Superior temporal gyrus (tissue), 1 donor: ENCODE measurements around the gene LRRC59.
"Not testable (repeated sequence)": the region's sequence is repeated elsewhere in the genome, so short reads cannot be mapped to it uniquely, and the experiment has no call there.

ENCODE experiments used
- DNase-seq: peaks from one replicate; pipeline ENCODE4 v3.0.0-alpha.2; 2016; ENCODE audit errors: extremely low spot score

Gene LRRC59

DNA sequence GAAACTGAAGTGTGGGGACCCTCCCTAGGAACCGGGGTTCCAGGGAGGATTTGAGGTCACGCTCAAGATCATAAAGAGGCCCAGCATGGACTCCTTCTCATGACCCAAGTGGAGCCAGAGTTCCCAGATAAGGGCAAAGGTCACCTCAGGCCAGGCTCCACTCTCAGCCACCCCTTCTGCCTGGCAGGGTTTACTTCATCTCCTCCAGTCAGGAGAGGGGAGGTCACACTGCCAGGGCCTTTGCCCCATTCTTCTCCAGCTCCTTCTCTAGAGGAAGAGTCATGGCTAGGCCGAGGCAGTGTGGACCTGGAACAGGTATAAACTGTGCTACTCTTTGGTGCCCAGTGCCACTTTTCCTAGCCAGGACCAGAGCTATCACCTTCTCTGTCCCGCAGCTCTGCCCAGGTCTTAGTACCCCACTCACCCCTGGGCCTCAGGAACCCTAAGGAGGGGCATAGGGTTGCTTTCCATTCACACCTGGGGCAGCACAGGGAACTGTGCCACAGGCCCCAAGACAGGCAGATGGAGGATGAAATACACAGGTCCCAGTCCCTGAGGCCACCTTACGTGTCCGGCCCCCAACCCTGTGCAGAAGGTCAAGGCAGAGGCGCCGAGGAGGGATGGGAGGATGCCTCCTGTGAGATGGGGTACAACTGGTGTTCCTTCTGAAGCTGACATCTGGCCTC lies 27.8 kb upstream of the LRRC59 start:
- DNase-seq = no peak

DNA sequence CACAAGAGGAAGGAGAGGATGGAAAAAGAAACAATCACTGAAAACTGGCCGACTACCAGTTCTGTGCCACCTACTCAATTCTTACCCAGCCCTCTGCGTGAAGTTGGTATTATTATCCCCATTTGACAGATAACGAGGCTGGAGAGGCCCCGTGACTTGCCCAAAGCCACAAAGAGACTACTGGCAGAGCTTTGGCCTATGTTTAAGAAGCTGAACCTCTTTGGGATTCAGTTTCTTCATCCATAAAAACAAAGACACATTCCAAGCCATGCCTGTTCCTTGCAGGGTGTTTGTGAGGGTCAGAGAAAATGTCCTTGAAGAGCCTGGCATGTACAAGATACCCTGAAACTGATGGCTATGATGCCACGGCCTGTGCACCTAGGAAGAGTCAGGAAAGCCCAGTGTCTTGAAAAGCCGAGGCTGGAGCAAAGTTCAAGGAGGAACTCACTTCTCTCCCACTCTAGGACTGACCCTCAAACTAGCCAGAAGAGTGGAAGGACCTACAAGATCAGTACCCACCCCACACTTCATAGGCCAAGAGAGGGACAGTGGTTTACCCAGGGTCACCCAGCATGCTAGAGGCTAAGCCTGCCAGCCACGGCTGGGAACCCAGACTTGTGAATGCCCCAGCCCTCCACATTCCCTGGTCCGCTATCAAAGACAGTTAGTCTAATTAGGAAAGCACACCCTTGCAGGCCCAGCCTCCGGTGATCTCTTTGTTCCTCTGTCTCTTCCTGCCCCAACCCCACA lies 27.1 kb upstream of the LRRC59 start:
- DNase-seq = no peak

DNA sequence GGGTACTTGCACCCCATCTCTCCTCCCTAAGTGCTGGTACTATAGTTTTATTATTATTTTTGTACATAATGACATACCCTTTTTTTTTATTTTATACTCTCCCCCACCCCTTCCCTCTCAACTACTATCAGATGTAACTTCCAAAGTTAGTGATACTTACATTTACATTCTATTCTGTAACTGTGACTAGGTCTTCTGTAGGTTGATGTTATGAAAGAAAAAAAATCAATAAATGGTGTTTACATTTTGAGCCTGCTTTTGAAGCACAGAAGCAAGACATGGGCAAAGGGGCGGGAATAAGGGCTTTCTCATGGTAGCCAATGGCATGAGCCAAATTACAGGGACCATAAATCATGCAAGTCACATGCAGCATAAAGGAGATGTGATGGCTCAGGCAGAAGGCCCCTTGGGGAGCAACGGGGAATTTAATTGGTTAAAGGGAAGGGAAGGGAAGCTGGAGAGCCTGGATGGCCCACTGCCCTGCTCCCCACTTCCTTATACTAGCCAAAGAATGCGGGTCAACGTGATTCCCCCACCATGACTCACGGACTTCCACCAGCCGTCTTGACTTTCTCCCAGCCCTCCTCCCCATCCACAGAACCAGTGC lies 26.3 kb upstream of the LRRC59 start:
- DNase-seq = no peak

DNA sequence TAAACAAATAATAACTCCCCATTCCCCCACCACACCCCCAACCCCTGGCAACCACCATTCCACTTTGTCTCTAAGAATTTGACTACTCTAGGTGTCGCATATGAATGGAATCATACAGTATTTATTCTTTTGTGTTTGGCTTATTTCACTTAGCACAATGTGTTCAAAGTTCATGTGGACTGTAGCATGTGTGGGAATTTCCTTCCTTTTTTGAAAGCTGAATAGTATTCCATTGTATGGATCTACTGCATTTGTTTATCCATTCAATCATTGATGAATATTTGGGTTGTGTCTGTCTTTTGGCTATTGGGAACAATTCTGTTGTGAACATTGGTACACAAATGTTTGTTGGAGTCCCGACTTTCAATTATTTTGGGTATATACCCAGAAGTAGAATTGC lies 25.4 kb upstream of the LRRC59 start:
- no peak for DNase-seq

DNA sequence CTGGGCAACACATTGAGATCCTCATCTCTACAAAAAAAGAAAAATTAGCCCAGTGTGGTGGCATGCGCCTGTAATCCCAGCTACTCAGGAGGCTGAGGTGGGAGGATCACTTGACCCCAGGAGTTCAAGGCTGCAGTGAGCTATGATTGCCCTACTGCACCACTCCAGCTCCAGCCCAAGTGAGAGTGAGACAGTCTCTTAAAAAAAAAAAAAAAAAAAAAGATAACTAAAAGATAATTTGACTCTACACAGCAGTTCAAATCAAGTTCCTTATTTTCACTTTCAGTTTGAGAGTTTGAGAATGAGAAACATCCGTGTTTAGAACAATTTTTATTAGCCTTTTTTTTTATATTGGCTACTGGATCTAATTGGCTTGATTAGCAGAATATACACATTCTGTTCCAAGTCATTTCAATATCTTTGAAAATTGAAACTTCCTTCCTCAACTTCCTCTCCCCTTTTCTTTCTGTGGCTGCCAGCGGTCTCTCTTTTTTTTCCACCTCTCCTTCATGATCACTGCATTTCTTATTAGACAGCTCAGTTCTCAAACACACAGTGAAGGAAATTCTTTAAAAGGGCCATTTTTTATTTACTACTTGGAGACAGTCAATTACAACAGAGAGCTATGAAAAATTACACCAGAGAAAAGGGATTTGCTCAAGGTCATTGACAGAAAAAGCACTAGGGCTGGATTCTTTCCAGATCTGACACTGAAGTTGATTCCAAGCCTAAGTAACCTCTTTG lies 24.2 kb upstream of the LRRC59 start:
- peak; percentile 17 for DNase-seq

DNA sequence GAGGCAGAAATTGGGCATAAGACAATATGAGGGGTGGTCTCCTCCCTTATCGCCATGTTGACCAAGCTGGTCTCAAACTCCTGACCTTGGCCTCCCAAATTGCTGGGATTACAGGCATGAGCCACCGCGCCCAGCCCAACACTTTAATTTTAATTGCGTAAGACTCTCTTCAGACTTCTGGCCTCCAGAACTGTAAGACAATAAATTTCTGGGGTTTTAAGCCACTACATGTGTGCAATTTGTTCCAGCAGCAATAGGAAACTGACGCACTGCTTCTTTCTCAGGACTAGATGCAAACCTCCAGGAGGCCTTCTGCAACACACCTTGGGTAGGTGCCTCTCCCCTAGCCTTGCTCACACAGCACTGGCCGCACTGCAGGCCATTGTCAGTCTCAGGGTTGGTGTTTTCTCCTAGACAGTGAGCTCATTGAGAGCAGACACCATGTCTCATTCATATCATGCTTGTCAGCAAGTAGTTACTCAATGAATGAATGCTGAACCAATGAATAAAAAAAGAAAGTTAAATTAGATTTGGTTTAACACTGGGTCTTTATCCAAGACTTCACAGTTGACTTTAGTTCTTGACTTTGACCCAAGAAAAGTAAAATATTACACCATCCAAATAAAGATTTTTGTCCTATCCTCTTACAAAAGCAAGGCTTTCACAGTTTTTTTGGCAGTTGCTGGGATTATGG lies 23.2 kb upstream of the LRRC59 start:
- no peak for DNase-seq

DNA sequence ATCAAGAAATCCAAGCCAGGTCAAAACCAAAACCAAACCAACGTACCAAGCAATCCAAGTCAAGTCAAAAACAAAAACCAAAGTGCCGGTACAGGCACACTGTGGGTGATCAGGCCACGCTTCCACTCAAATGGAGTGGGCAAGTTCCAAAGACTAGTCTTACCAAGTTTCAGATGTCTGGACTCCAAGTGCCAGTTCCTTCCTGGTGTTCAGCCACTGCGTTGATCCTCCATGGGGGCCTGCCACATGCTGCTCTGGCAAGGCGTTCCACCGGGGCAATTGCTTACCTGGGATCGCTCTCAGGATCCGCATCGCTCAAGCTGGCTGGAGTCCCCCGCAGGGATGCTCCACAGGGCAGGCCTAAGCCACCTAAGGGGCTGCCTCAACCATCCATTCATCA lies 22.3 kb upstream of the LRRC59 start:
- not testable (repeated sequence) for DNase-seq

DNA sequence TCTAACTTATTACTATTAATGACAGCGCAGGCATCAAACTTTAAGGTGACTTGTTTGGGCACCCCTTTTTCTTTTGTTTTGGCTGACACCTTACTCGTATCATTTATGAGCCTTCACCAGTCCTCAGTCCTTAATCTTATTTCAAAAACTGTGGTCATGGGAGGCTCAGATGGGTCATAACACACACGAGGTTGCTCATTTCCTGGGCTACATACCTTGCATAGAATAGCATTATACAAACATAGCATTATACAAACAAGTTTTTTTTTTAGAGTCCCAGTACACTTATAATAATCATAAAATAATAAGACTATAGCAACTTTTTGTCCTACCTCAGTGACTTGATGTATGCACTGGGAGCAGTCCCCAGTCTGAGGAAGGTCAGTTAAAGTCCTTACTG lies 17.5 kb upstream of the LRRC59 start:
- DNase-seq = no peak

DNA sequence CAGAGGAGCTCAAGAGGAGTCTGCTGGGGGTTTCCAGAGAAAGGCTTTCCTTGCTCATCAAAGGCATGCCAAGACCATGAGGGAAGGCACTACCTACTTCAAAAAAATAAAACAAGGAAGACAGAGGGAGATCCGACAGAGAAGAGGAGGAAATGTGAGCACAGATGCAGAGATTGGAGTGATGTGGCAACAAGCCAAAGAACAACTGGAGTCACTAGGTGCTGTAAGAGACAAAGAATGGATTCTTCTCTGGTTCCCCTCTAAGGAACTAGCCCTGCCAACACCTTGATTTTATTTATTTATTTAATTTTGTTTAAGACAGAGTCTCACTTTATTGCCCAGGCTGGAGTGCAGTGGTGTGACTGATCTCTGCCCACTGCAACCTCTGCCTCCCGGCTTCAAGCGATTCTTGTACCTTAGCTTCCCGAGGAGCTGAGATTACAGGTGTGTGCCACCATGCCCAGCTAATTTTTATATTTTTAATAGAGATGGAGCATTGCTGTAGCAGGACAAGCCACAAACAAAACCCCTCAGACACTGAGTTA lies 14.9 kb upstream of the LRRC59 start:
- DNase-seq = no peak

DNA sequence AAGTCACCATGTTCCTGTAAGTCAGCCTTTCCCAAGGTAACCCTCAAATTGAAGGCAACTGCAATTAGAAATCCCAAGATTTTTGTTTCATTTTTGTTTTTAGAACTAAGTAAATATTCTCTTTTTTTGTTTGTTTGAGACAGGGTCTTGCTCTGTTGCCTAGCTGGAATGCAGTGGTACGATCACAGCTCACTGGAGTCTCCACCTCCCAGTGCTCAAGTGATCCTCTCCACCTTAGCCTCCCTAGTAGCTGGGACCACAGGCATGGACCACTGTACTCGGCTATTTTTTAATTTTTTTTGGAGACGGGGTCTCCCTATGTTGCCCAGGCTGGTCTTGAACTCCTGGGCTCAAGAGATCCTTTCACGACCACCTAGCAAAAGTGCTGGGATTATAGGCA lies 10.6 kb upstream of the LRRC59 start:
- no peak for DNase-seq

DNA sequence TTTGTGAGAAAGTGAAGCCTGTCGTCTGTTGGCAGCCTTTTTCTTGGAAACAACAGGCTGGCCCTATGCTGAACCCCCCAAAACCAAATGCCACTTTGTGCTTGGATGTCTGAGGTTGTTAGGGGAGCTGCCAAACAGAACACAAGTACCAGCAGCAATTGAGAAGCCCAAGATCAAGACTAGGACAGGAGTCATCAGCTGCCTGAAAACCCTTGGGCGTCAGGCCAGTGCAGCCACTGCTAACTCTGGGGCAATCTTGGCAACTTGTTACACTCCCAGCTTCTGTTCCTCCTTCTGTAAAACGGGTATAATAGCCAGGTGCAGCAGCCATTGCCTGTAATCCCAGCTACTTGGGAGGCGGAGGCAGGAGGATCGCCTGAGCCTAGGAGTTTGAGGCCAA lies 9.3 kb upstream of the LRRC59 start:
- DNase-seq = no peak

DNA sequence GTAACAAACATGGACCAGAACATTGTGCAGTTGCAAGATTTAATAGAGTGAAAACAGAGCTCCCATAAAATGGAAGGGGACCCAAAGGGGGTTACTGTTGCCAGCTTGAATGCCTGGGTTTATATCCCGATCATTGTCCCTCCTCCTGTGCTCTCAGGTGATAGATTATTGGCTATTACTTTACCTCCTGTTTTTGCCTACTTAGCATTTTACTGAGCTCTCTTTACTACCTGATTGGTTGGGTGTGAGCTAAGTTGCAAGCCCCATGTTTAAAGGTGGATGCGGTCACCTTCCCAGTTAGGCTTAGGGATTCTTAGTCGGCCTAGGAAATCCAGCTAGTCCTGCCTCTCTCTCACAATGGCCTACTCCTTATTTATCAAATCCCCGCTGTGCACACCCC lies 8.0 kb upstream of the LRRC59 start:
- not testable (repeated sequence) for DNase-seq

DNA sequence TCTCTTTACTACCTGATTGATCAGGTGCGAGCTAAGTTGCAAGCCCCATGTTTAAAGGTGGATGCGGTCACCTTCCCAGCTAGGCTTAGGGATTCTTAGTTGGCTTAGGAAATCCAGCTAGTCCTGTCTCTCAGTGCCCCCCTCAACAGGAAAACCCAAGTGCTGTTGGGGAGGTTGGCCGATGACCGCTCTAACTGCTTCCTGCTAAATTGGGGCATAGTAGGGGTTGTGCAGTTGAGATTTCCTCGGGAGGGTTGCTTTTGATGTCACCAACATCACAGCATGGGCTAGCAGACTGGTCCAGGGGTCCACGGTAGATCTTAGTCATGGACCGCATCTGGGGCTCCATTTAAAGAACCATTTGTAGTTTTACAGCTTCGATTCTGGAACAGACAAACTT lies 2.3 kb upstream of the LRRC59 start:
- DNase-seq = not testable (repeated sequence)

DNA sequence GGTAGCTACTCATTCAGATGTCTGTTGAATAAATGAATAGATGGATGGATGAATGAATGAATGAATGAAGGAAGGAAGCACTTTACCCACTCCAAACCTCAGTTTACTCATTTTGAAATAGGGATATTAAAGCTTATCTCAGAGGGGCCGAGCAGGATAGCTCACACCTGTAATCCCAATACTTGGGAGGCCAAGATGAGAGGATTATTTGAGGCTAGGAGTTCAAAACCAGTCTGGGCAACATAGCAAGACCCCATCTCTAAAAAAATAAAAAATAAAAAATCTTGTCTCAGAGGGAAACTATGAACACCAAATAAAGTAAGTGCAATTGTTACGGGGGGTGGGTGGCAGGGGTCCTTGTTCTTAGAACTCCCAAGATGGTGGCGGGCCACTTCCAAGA lies 1.3 kb upstream of the LRRC59 start:
- not testable (repeated sequence) for DNase-seq

DNA sequence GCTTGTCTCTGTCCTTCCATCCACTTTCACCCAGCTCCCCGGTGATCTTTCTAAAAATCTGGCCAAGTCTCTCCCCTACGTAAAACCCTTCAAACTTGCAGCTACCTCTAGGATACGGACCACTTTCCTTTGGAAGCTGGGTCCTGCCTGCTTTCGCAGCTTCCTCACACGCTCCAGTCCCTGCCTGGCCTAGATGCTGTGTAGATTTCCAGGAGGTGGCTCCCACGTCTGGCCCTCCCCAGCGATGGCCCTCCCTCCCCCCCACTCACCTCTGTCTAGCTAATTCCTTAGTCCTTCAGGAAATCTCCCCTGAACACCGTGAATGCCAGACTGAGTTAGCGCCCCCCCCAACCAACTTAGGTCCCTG lies 579 bp upstream of the LRRC59 start:
- no peak for DNase-seq

DNA sequence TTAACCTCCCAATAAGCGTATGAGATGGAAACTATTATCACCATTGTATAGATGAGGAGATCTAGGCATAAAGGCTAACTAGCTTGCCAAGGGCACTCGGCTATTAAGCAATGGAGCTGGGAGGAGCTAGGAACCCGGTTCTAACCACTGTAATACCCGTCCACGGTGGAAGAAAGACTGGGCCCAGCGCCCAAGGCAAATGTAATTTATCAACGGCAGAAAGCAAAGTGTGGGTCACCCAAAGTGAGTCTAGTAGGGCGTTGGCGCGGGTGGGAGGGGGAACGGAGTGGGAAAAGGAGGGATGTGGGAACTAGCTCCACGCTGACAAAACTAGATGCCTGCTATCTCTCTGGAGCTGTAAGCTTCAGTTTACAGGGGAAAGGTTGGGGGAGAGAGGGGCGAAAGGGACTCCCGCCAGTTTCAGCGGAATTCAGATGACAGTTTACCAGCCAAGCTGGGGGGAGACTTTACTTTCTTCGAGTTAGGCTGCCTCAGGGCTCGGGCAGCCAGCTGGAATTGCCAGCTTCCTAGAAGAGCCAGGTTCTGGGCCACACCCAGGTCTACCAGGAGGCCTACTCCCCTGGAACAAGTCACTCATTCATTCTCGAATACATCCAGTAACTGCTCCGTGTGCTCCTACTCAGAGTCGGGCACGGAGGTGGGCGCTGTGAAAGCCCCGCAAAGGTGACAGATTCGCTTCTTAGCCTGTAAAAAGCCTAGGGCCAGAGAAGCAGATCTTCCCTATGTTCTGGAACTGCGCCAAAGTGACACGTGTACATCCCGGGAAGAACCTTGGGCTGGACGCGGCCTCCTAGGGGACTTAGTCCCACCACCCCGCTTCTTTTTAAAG lies 837 bp downstream of the LRRC59 start:
- DNase-seq = no peak

DNA sequence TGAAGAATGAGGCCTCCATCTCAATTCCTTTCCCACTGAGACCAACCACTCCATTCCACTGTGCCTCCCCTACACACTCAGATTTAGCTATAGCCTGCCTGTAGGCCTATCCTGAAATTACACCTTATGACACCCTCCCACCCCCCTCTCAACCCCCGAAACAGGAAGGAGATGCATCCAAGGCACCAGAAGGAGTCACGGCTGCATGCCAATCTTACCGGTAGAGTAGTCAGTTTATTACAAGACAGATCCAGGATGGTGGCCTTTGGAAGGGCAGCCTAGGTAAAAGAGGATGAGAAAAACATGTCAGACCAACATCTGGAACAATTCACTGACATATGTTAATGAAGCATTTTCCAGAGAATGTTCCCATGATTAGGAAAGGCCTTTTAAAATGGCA lies 2.6 kb downstream of the LRRC59 start:
- DNase-seq = no peak

DNA sequence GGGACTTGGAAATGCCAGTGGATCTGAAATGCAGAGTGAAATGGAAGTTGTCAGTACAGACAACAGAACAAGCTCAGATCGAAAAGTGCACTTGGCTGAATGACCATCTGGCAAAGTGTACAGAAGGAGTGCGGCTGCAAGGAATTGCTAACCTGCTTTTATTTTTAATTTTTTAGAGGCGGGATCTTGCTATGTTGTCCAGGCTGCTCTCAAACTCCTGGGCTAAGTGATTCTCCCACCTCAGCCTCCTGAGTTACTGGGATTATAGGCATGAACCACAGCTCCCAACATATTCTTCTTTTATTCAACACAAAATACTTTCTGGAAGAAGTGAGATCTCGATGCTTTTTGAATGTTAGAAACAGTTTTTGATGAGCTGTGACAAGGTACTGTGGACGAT lies 3.6 kb downstream of the LRRC59 start:
- DNase-seq = no peak

DNA sequence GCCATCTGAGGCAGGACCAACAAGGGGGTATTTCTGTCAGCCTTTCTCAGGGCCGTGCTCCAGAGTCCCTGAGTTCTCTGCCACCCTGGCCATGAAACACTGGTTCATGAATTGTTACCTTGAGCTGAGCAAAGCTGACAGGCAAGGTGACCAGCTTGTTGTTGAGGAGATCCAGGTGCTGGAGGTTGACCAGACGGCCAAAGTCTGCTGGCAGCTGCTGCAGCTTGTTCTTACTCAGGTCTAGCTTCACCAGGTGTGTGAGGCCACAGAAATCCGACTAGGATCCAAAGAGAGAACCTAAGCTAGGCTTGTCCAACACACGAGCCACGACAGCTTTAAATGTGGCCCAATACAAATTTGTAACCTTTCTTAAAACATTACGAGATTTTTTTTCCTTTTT lies 4.7 kb downstream of the LRRC59 start:
- no peak for DNase-seq

DNA sequence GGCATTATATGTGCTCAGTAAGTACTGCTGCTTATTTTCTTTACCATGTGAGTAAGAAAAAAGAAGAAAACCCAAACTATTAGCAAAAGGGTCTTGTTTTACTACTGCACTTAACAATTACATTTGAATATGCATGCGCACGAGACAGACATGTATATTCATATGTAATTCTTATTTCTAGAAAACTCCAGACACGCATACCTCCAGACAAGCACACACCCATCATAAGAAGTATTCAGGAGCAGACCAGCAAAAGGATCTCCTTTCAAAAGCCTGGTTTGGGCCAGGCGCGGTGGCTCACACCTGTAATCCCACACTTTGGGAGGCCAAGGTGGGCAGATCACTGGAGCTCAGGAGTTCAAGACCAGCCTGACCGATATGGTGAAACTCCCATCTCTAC lies 7.8 kb downstream of the LRRC59 start:
- DNase-seq = no peak

DNA sequence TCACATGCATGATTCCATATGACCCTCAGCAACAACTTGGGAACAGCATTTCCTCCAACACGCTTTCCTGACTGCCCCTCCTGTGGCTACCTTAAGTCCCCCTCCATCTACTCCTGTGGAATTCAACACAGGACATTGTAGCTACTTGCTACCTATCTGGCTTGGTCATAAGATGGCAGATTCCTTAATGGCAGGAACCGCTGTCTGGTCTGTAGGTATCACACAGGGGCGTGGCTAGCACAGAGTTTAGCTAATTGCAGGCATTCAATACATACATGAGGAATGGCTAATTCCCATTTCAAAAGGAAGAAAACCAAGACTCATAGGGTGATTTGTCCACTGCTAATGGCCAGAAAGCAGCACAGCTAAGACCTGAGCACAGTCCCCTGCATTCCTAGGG lies 8.6 kb downstream of the LRRC59 start:
- DNase-seq = no peak
